HCT116 (cell line): ENCODE results near the gene PRKACG. TPM values are rescaled to one million over a fixed set of nuclear protein-coding genes. Genes with fewer than 3 reads are reported as not detected.

ENCODE experiments used
- ATAC-seq: fragments of 200-7000 bp; cut with Tn5 transposase; 2 replicates; pipeline ENCODE4 v1.9.1; 2020; ENCODE audit warnings: mild to moderate bottlenecking, moderate library complexity
- BruUV-seq: library from RNA; stranded (reverse); fragments of 400-500 nt; replicated peaks from 2 replicates; lab custom pipeline; 2021; lab: Mats Ljungman, UMichigan
- CTCF ChIA-PET: fragments of 300-600 bp; sonication (Branson Sonifier 250); formaldehyde crosslinking; loops from one replicate; lab custom pipeline; 2021; ENCODE audit warnings: antibody characterized with exemption; lab: Charles Lee
- POLR2A ChIA-PET: fragments of 300-600, 350-600 bp; sonication (Branson Sonifier 250); formaldehyde crosslinking; loops from one replicate; lab custom pipeline; 2021; ENCODE audit warnings: antibody characterized with exemption; lab: Charles Lee
- RAD21 ChIA-PET, 2 experiments: fragments of 300-600 bp; sonication (Branson Sonifier 250); formaldehyde crosslinking; loops; one replicate each; lab custom pipeline; 2023; ENCODE audit warnings: low total read pairs in 2 of 2; ENCODE audit not compliant: uncharacterized antibody in 2 of 2, unreplicated experiment in 2 of 2, low non-redundant PET in 1 of 2; lab: Charles Lee
- DNase-seq: peaks from one replicate; pipeline ENCODE4 v3.0.0-alpha.2; 2010; ENCODE audit warnings: low read depth, low spot score
- H2AFZ ChIP-seq: fragments of 200-600 bp; shearing (Covaris generic), sonication (generic); 2 replicates; pipeline ENCODE4 v1.6.1; 2017; ENCODE audit warnings: low read depth, mixed run types, mixed read lengths, antibody characterized with exemption, low read length; ENCODE audit not compliant: poor library complexity, severe bottlenecking
- H3K27ac ChIP-seq: 2 replicates; pipeline ENCODE4 v1.5.1; 2012; ENCODE audit warnings: low read depth, low read length
- H3K27me3 ChIP-seq: fragments of 200-600 bp; sonication (generic); 2 replicates; pipeline ENCODE4 v1.6.1; 2016; ENCODE audit warnings: mixed run types, low read length, mixed read lengths; ENCODE audit not compliant: insufficient read depth
- H3K36me3 ChIP-seq, 2 experiments: fragments of 200-500 bp in 1 of 2; fragments of 200-600 bp in 1 of 2; sonication (Bioruptor generic) in 1 of 2; sonication (generic) in 1 of 2; 2 replicates each; pipeline versions ENCODE4 v1.5.1 to v1.6.1; 2014 to 2016; ENCODE audit warnings: low read length in 2 of 2, inconsistent platforms in 1 of 2, mixed read lengths in 1 of 2, mixed run types in 1 of 2; ENCODE audit not compliant: insufficient read depth in 2 of 2, control insufficient read depth in 1 of 2
- H3K4me1 ChIP-seq, 2 experiments: fragments of 200-600 bp in 1 of 2; sonication (generic) in 1 of 2; 2 replicates each; pipeline versions ENCODE4 v1.5.1 to v1.6.1; 2012 to 2017; ENCODE audit warnings: low read length in 2 of 2, inconsistent platforms in 1 of 2, mild to moderate bottlenecking in 1 of 2, mixed read lengths in 1 of 2, mixed run types in 1 of 2, moderate library complexity in 1 of 2; ENCODE audit not compliant: insufficient read depth in 2 of 2, control insufficient read depth in 1 of 2
- H3K4me2 ChIP-seq: fragments of 200-600 bp; sonication (generic); 2 replicates; pipeline ENCODE4 v1.6.1; 2017; ENCODE audit warnings: mixed run types, low read length, mixed read lengths
- H3K4me3 ChIP-seq, 2 experiments: fragments of 200-600 bp in 1 of 2; sonication (generic) in 1 of 2; replicated peaks in 1 of 2; 2 replicates each; pipeline ENCODE4 v1.5.1; 2011 to 2016; ENCODE audit warnings: low read length in 2 of 2, control low read depth in 1 of 2, low read depth in 1 of 2, mild to moderate bottlenecking in 1 of 2, mixed read lengths in 1 of 2, mixed run types in 1 of 2
- H3K79me2 ChIP-seq: fragments of 200-600 bp; sonication (generic); 2 replicates; pipeline ENCODE4 v1.6.1; 2017; ENCODE audit warnings: mild to moderate bottlenecking, mixed run types, low read length, moderate library complexity, mixed read lengths; ENCODE audit not compliant: insufficient read depth
- H3K9ac ChIP-seq: fragments of 200-600 bp; sonication (generic); 2 replicates; pipeline ENCODE4 v1.6.1; 2016; ENCODE audit warnings: low read length, mixed read lengths
- H3K9me2 ChIP-seq: fragments of 200-600 bp; sonication (generic), shearing (Covaris generic); 2 replicates; pipeline ENCODE4 v1.6.1; 2017; ENCODE audit warnings: mixed run types, mild to moderate bottlenecking, moderate library complexity; ENCODE audit not compliant: insufficient read depth
- H3K9me3 ChIP-seq, 2 experiments: fragments of 200-500 bp in 1 of 2; fragments of 200-600 bp in 1 of 2; sonication (Bioruptor generic) in 1 of 2; sonication (generic) in 1 of 2; 2 replicates each; pipeline ENCODE4 v1.6.1; 2014 to 2017; ENCODE audit warnings: low read length in 2 of 2, mixed read lengths in 2 of 2, inconsistent platforms in 1 of 2, low read depth in 1 of 2, mild to moderate bottlenecking in 1 of 2, mixed run types in 1 of 2, moderate library complexity in 1 of 2; ENCODE audit not compliant: control insufficient read depth in 1 of 2, insufficient read depth in 1 of 2
- H4K20me1 ChIP-seq: fragments of 200-600 bp; sonication (generic), shearing (Covaris generic); 2 replicates; pipeline ENCODE4 v1.6.1; 2017; ENCODE audit warnings: mixed run types, mild to moderate bottlenecking, moderate library complexity; ENCODE audit not compliant: insufficient read depth
- CTCF ChIP-seq, 3 experiments: fragments of 200-600 bp in 1 of 3; sonication (generic) in 1 of 3; IDR thresholded peaks in 2 of 3; conservative IDR thresholded peaks in 1 of 3; 2 replicates each; pipeline ENCODE4 v1.5.1; 2012 to 2017; ENCODE audit warnings: low read depth in 2 of 3, low read length in 2 of 3, antibody characterized with exemption in 1 of 3, borderline replicate concordance in 1 of 3, control low read depth in 1 of 3, mild to moderate bottlenecking in 1 of 3, mixed read lengths in 1 of 3, mixed run types in 1 of 3, moderate library complexity in 1 of 3; ENCODE audit not compliant: insufficient read depth in 1 of 3
- ELF1 ChIP-seq: IDR thresholded peaks from 2 replicates; pipeline ENCODE4 v1.6.1; 2012; ENCODE audit warnings: low read depth, borderline replicate concordance
- FOSL1 ChIP-seq: IDR thresholded peaks from 2 replicates; pipeline ENCODE4 v1.6.1; 2012; ENCODE audit warnings: low read depth
- JUND ChIP-seq: IDR thresholded peaks from 2 replicates; pipeline ENCODE4 v1.6.1; 2012
- POLR2AphosphoS5 ChIP-seq: IDR thresholded peaks from 2 replicates; pipeline ENCODE4 v1.6.1; 2011; ENCODE audit warnings: mild to moderate bottlenecking, low read depth, low read length, moderate library complexity
- RAD21 ChIP-seq: IDR thresholded peaks from 2 replicates; pipeline ENCODE4 v1.6.1; 2012; ENCODE audit warnings: low read depth, mild to moderate bottlenecking
- SP1 ChIP-seq: IDR thresholded peaks from 2 replicates; pipeline ENCODE4 v1.6.1; 2012; ENCODE audit warnings: low read depth
- SRF ChIP-seq: IDR thresholded peaks from 2 replicates; pipeline ENCODE4 v1.6.1; 2012; ENCODE audit warnings: low read depth
- YY1 ChIP-seq: IDR thresholded peaks from 2 replicates; pipeline ENCODE4 v1.6.1; 2011; ENCODE audit warnings: low read length, low read depth, moderate library complexity, mild to moderate bottlenecking; ENCODE audit not compliant: insufficient replicate concordance; ENCODE audit errors: extremely low read depth
- ZNF274 ChIP-seq: fragments of 200-500 bp; sonication (Bioruptor generic); IDR thresholded peaks from 2 replicates; pipeline ENCODE4 v1.6.1; 2014; ENCODE audit warnings: mild to moderate bottlenecking, low read depth, low read length, inconsistent platforms
- intact Hi-C: fragments of 100-400 bp; cut with micrococcal nuclease; formaldehyde crosslinking; loops from 2 replicates; pipeline ENCODE4 v1.10.0; 2022
- total RNA-seq: library from RNA; stranded (reverse); gene quantifications from one replicate; pipeline ENCODE4 v1.2.1, GENCODE V29; 2021; ENCODE audit not compliant: unreplicated experiment
- TF ChIP-seq, protein P1 (sequence below): IDR thresholded peaks from 2 replicates; pipeline ENCODE4 v1.6.1; 2012; ENCODE audit warnings: low read depth

Gene PRKACG
- total RNA-seq, 1 experiment from 2014 or later: not detected

- Histone ChIP-seq H3K27ac (no peak overlapping the region), H2AFZ (no peak overlapping the region), H3K36me3 (no peaks in the 10 kb centered on the region), H3K9me2 (no peaks in the 10 kb centered on the region), H3K79me2 (no peaks in the 10 kb centered on the region), H3K27me3 (peaks cover 7% of the 10 kb centered on the region; the same call in 1 of the 2 replicates), H4K20me1 (no peaks in the 10 kb centered on the region), H3K9ac (no peak overlapping the region)
- intact Hi-C loops: loop anchor here (1.0 to 10.0 kb wide), 2 partner anchors 245 to 415 kb away; no protein-coding TSS in a partner anchor
- POLR2A ChIA-PET: no interaction called here
- peak; percentile 97 for ATAC-seq
- TF ChIP-seq CTCF (IDR thresholded peaks at IDR 0.05 in 2 of 3, conservative IDR thresholded peaks at IDR 0.05 in 1 of 3; ENCODE audit: borderline replicate concordance in 1 of 3, insufficient read depth in 1 of 3, low read depth in 2 of 3, low read length in 2 of 3) (peak; percentile 81 to 94 (median 86)), RAD21 (peak; percentile 84), POLR2AphosphoS5 (no peak)
- TF ChIP-seq, all 23 proteins: peak for 2
- ChIA-PET CTCF (interaction anchor here (0.8 to 1.5 kb wide), 8 partner anchors 8 to 491 kb away, joined by 3 to 14 read pairs (median 4); no protein-coding TSS in a partner anchor), RAD21 (no interaction called here)
- BruUV-seq: no TSS peak
- H3K4me3 ChIP-seq: no peak overlapping the region
- no peaks in the 10 kb centered on the region for H3K4me1 ChIP-seq
- H3K9me3 ChIP-seq: no peaks in the 10 kb centered on the region
- DNase-seq: peak; percentile 61
- H3K4me2 ChIP-seq: no peak overlapping the region
Measured at GRCh38 chr9:68999393-69000105, 14.4 kb downstream of the PRKACG start.

GRCh38 chr9:68998812-68999211 lies 15.1 kb downstream of the PRKACG start:
- no peaks in the 10 kb centered on the region for H3K79me2 ChIP-seq
- H3K9me2 ChIP-seq: no peaks in the 10 kb centered on the region
- ChIA-PET RAD21 (no interaction called here), POLR2A (no interaction called here), CTCF (interaction anchor here (0.8 to 1.5 kb wide), 8 partner anchors 9 to 490 kb away, joined by 3 to 14 read pairs (median 4); no protein-coding TSS in a partner anchor)
- H3K27me3 ChIP-seq: 0 out of 2 replicates have a peak, but pooled peaks cover 7% of the 10 kb centered on the region
- no peak overlapping the region for H3K9ac ChIP-seq
- no peaks in the 10 kb centered on the region for H3K36me3 ChIP-seq
- no TSS peak for BruUV-seq
- no peak overlapping the region for H2AFZ ChIP-seq
- no peak for ATAC-seq
- intact Hi-C loops: loop anchor here (1.0 to 10.0 kb wide), 2 partner anchors 244 to 415 kb away; no protein-coding TSS in a partner anchor
- no peak for DNase-seq
- TF ChIP-seq, protein P1, sequence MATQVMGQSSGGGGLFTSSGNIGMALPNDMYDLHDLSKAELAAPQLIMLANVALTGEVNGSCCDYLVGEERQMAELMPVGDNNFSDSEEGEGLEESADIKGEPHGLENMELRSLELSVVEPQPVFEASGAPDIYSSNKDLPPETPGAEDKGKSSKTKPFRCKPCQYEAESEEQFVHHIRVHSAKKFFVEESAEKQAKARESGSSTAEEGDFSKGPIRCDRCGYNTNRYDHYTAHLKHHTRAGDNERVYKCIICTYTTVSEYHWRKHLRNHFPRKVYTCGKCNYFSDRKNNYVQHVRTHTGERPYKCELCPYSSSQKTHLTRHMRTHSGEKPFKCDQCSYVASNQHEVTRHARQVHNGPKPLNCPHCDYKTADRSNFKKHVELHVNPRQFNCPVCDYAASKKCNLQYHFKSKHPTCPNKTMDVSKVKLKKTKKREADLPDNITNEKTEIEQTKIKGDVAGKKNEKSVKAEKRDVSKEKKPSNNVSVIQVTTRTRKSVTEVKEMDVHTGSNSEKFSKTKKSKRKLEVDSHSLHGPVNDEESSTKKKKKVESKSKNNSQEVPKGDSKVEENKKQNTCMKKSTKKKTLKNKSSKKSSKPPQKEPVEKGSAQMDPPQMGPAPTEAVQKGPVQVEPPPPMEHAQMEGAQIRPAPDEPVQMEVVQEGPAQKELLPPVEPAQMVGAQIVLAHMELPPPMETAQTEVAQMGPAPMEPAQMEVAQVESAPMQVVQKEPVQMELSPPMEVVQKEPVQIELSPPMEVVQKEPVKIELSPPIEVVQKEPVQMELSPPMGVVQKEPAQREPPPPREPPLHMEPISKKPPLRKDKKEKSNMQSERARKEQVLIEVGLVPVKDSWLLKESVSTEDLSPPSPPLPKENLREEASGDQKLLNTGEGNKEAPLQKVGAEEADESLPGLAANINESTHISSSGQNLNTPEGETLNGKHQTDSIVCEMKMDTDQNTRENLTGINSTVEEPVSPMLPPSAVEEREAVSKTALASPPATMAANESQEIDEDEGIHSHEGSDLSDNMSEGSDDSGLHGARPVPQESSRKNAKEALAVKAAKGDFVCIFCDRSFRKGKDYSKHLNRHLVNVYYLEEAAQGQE: no peak
- TF ChIP-seq POLR2AphosphoS5 (no peak), FOSL1 (no peak), SP1 (no peak), YY1 (no peak), JUND (no peak), SRF (no peak), ZNF274 (no peak), ELF1 (no peak)
- H3K4me3 ChIP-seq: no peak overlapping the region
- H3K9me3 ChIP-seq: no peaks in the 10 kb centered on the region
- no peak overlapping the region for H3K4me2 ChIP-seq
- H3K27ac ChIP-seq: no peak overlapping the region
- H4K20me1 ChIP-seq: no peaks in the 10 kb centered on the region
- no peaks in the 10 kb centered on the region for H3K4me1 ChIP-seq
